Frontal cortex (tissue), 4 donors: ENCODE data around the gene IRF6. TPM values are rescaled to one million over a fixed set of nuclear protein-coding genes. Genes with fewer than 3 reads are reported as not detected.

Experiments used
- DNase-seq, 2 donors: peaks; one replicate each; pipeline ENCODE4 v3.0.0; 2012; ENCODE audit warnings: low spot score in 2 of 2
- FAIRE-seq: peaks from 2 replicates; lab custom pipeline; 2012; peaks lifted over from hg19 to GRCh38; lab: Jason Lieb, UNC
- total RNA-seq: library from RNA; depleted of rRNA; stranded (reverse); fragments of >200 nt; gene quantifications from one replicate; pipeline ENCODE4 v1.2.3, GENCODE V29; 2014
- donor health status: control.
- donor health status: control.
- donor health status: control.

Gene IRF6
- total RNA-seq, 1 donor from 2014 or later, result 0.41 TPM

DNA sequence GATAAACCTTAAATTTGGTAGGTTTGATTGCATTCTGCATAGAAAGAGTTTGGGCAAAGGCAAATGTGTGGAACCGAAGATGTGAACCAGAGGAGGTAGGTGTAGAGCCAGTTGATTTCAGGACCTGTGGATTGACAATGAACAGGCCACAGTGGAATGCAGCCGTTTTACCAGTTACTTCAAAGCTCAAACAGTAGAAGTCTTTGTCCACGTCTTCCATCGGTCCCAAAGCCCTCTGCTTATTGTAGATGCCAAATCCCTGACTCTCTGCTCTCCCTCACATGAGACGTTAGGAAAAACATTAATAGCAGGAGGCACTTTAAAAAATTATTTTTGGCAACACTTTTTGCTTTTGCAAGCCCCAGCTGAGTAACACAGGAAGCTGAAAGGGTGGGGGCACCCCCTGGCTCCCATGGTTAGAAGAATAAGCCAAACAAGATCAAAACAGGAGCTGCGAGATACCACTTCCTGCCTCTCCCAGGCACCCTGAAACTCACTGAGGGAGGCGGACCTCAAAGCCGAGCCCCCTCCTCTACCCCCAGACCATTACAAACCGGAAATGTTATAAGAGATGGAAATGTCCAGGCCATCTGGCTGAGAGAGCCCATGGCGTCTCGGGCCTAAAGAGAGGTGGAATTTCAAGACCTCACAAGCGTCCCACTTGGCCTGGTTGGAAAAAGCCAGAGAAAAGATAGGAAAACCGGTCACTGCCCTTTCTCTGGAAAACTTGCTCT is 36.6 kb downstream of the IRF6 start:
- FAIRE-seq, result no peak
- DNase-seq, result peak in 1 of 2 donors; percentile 44

DNA sequence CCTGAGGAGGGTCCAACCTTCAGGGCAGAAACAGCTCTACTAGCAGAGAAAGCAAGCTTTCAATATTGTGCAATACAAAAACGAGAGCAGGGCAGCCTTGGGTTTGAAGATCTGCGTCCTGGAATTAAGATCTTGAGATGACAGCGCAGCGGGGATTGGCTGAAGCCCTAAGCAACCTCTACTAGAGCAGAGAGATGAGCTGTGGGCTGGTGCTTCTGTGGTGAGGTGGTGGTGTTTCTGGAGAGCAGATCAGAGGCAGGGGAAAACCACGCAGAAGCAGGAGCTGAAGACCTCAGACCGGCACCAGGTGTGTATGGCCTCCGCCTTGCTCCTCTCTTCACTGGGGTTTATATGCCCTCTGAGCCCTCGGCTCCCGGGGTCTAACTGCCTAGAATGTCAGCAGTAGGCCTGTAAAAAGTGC is 37.6 kb downstream of the IRF6 start:
- DNase-seq (no peak), FAIRE-seq (no peak)

- no peak for DNase-seq
- FAIRE-seq, result no peak
Measured at GRCh38 chr1:209767706-209768105, 38.2 kb downstream of the IRF6 start.

- DNase-seq, result no peak
- FAIRE-seq, result no peak
Measured at GRCh38 chr1:209767096-209767495, 38.8 kb downstream of the IRF6 start.

DNA sequence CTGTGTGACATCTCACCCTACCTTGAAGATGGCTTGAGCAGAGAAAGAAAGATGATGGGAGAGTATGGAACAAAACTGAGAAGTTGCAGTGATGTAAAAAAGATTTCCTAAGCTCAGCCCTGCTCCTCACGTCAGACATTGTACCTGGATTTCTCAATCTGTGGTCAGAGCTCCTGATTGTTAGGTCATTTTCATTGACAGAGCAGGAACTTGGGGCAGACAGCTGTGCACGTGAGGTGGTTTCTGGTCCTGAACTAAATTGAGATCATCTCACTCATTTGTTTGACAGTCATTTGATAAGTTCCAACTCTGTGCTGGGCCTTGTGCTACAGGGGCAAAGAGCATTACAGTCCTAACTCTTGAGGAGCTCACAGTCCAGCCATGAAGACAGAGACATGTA is 39.9 kb downstream of the IRF6 start:
- FAIRE-seq, result no peak
- DNase-seq, result no peak

DNA sequence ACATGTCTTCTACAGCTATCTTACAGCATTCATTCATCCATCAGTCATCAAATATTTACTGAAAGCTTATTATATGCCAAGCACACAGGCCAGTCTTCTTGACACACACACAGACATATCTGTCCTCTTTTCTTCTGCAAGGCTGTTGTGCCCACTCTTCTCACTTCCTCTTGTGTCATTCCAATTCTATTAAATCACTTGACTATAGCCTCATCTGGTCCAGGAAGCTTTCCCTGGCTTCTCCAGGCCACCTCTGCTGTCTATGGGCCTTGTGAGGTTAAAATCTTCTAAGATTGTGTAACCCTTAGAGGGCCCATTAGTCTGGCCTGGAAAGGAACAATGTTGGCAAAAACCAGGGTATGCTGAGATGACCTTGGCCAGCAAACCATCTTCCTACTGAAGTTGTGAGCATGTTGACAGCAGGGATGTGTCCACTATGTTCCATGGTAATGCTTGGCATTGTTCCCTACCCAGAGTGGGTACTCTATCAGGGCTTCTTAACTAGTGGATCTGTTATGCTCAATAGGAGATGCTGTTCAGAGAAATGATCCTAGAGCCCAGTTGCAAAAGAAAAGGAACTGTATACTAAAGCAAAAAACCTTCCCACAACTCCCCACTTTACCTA is 44.8 kb downstream of the IRF6 start:
- no peak for DNase-seq
- FAIRE-seq, result no peak

DNA sequence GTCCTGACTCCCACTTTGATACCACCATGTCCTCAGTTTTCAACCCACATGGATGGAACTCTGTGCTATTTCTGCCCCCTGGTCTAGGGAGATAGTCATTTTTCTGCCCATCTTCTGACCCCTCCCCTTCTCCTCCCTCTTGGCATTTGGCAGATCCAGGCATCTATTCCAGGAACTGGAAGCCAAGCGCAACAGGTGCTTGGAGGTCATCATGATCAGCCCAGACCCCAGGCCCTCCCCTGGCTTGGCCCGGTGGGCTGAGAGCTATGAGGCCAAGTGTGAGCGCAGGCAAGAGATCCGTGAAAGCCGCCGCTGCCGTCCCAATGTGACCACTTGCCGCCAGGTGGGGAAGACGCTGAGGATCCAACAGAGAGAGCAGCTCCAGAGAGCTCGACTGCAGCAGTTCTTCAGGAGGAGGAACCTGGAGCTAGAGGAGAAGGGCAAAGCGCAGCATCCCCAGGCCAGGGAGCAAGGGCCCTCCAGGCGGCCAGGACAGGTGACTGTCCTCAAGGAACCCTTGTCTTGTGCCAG is 46.0 kb downstream of the IRF6 start:
- no peak for DNase-seq
- no peak for FAIRE-seq

DNA sequence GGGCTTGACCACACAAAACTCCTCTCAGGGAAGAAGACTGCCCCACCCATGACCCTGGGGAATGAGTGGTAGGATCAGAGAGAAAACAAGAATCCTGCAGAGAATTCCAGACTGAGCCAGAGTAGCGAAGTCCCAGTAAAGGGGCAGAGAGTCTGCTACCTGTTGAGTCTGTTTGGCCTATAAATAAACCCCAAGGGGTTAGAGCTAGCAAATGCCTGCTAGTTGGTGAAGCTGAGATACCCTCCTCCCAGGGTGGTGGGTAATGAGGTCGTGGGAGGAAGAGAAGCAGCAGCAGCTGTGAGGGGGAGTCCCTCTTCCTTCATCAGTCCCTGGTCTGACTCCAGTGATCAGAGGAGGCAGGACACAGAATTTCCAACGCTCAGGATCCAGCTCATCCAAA is 47.5 kb downstream of the IRF6 start:
- FAIRE-seq, result no peak
- no peak for DNase-seq

DNA sequence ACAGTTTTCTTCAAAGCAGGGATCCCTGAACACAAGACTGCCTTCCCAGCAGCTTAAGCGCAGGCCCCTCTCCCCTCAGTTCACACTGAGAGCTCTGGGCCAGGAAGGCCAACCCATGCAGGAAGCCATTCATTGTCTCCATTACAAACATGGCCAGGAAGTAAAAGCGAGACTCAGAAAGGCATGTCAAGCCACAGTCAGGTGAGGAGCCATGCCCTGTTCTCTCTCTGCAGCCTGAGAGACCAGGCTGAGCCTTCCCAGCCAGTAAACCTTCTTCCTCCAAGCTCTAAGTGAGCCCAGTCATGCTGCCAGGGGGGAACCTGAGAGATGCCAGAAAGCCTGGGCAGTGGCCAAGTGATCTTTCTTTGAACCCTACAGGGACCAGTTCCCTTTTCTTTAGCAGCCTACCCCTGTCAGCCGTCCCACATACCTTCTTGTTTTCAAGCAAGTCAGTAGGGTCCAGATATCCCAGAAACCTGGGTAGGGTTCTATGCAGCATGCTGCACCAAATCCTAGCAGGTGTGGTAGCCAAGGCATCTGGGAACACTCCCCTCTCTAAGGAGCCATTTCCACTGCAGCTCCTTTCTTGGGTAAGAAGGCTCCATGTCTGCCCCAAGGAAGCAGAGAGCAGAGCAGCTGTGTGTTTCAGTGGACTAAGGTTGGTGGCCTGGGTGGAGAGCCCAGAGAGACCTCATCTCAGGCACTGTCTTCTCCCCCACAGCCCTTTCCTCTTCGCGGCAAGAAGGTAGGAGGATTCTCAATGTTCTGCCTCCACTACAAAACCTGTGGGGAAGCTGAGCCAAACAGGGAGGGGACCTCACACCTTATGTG is 49.1 kb downstream of the IRF6 start:
- FAIRE-seq (no peak), DNase-seq (no peak)

- DNase-seq (no peak), FAIRE-seq (no peak)
Measured at GRCh38 chr1:209755926-209756614, 49.9 kb downstream of the IRF6 start, which contains the start of gene TRAF3IP3. TRAF3IP3 (plus strand) TSS chr1:209756053; CDS start chr1:209760040, 3,987 bp downstream.

- DNase-seq, result no peak
- FAIRE-seq, result no peak
Measured at GRCh38 chr1:209755256-209755655, 50.7 kb downstream of the IRF6 start.

DNA sequence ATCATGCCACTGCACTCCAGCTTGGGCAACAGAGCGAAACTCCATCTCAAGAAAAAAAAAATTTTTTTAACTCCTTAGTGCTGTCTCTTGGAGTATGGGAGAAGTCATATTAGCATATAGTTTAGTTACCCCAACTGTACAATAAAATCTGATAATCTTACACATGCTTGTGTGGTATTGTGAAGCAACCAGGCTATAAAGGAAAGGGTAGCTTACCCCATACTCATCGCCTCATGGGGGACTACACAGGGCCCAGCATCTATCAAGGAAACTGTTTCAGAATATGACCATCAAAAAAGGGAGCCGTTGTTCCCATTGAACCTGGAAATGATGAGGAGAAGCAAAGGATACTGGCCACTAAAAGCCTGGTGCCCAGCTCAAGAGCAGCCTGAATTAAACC is 53.1 kb downstream of the IRF6 start:
- no peak for FAIRE-seq
- no peak for DNase-seq

GRCh38 chr1:209751627-209752231 is 54.2 kb downstream of the IRF6 start:
- no peak for DNase-seq
- no peak for FAIRE-seq

GRCh38 chr1:209749670-209750323 is 56.1 kb downstream of the IRF6 start:
- FAIRE-seq (no peak), DNase-seq (no peak)

GRCh38 chr1:209749205-209749604 is 56.7 kb downstream of the IRF6 start:
- DNase-seq (no peak), FAIRE-seq (no peak)

DNA sequence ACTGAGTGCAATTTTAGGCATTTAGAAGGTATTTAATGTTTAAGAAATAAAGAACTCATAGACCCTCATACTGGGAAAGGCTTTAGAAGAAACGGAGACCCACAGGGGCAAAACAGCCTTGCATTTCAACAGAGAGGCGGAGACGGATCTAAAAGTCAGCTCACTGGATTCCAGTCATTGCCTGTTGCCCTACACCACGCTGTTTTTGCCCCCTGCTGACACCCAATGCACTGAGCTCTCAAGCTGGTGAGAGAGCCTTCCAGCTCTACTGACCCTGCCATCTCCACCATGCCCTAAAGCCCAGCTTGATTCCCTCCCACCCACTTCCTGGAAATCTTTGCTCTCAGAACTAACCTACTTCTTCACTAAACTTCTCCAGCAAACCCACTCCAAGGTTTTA is 57.3 kb downstream of the IRF6 start:
- DNase-seq (no peak), FAIRE-seq (no peak)

GRCh38 chr1:209747580-209748262 is 58.2 kb downstream of the IRF6 start:
- DNase-seq (peak; percentile 42 to 77), FAIRE-seq (no peak)

GRCh38 chr1:209746451-209747165 is 59.3 kb downstream of the IRF6 start:
- DNase-seq (no peak), FAIRE-seq (no peak)
